Measurements from ENCODE around the gene MEX3D. TPM values are rescaled to one million over a fixed set of nuclear protein-coding genes. Genes with fewer than 3 reads are reported as not detected.

MEX3D gene
- total and polyA plus RNA-seq, 7 donors = 4.8 to 16.1 (median 10.3) TPM

DNA sequence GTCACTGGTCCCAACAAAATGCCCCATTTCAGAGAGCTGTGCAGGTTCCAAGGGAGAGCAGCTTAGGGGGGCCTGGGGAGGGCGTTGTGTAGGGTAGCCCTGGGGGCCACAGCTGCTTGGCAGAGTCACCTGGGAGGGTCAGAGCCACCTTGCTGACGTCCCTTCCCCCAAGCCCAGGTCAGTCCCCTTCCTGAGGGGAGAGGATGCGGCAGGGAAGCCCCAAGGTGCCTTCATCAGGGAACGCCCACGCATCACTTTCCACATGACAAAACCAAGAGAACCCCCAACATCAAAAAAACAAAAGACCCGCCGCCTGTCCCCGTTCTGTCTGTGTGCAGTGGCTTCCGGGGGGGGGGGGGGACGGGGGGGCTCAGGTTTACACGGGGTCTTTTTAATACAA, 42.5 kb upstream of the MEX3D start:
- Histone ChIP-seq H3K27ac (no peak overlapping the region), H3K36me3 (peaks cover 23 to 57% (median 32%) of the 10 kb centered on the region in 4 donors), H3K4me1 (peaks cover 0 to 12% (median 10%) of the 10 kb centered on the region in 4 donors), H3K27me3 (no peaks in the 10 kb centered on the region), H3K4me3 (no peak overlapping the region), H3K9me3 (no peaks in the 10 kb centered on the region)
- no peak for DNase-seq
- 77 to 80% methylated on average over 11 of the region's 11 CpGs for WGBS, 2 donors
- no peak for TF ChIP-seq POLR2A (IDR thresholded peaks at IDR 0.05)
- no peak for TF ChIP-seq POLR2AphosphoS5 (IDR thresholded peaks at IDR 0.05)
- TF ChIP-seq, protein P1, sequence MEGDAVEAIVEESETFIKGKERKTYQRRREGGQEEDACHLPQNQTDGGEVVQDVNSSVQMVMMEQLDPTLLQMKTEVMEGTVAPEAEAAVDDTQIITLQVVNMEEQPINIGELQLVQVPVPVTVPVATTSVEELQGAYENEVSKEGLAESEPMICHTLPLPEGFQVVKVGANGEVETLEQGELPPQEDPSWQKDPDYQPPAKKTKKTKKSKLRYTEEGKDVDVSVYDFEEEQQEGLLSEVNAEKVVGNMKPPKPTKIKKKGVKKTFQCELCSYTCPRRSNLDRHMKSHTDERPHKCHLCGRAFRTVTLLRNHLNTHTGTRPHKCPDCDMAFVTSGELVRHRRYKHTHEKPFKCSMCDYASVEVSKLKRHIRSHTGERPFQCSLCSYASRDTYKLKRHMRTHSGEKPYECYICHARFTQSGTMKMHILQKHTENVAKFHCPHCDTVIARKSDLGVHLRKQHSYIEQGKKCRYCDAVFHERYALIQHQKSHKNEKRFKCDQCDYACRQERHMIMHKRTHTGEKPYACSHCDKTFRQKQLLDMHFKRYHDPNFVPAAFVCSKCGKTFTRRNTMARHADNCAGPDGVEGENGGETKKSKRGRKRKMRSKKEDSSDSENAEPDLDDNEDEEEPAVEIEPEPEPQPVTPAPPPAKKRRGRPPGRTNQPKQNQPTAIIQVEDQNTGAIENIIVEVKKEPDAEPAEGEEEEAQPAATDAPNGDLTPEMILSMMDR (IDR thresholded peaks at IDR 0.05) = no peak
- TF ChIP-seq EP300 (IDR thresholded peaks at IDR 0.05) = no peak
- intact Hi-C loops (cut with DNase I) = no loop called here

DNA sequence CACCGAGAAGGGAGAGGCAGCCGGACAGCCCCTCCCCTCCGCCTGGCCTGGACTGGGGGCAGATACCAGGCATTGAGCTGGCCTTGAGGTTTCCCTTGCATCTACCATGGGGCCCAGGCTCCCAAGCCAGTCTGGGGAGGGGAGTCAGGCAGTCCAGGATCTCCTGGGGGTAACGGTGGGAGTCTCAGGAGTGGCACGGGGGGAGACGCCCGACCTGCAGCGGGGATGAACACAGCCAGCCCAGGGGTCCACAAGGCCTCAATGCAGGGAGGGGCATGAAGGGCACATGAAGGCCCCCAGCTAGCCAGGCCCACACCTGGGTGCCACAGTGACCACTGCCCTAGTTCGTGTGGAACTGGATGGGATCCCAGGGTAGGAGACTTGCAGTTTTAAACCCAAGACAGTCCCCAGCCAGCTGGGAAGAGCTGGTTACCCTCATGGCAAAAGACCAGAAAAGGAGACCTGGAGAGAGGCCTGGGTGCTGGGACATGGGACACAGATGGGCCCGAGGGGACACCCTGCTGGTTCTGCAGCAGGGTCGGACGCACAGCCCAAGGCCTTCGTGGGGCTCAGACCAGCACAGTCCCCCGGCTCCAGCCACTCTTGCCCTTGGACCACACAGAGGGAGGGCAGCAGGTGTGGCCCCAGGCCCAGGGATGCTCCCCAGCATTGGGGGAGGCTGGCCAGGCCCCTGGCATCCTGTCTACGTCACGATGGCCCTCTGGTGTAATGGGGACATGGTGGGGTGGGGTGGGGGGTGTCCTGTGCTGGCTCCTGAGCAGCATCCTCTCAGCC, 41.8 kb upstream of the MEX3D start:
- H3K36me3 ChIP-seq = peaks cover 16 to 50% (median 25%) of the 10 kb centered on the region in 4 donors
- peaks cover 0 to 11% (median 10%) of the 10 kb centered on the region in 4 donors for H3K4me1 ChIP-seq
- no peak overlapping the region for H3K27ac ChIP-seq
- no peak overlapping the region for H3K4me3 ChIP-seq
- intact Hi-C loops (cut with DNase I) = loop anchor here (5.0 kb wide), 1 partner anchor 43 kb away; the partner anchor contains the start of gene MEX3D
- H3K27me3 ChIP-seq = no peaks in the 10 kb centered on the region
- DNase-seq = no peak
- no peaks in the 10 kb centered on the region for H3K9me3 ChIP-seq
- WGBS, 2 donors = 93% methylated on average over 16 of the region's 16 CpGs
- TF ChIP-seq POLR2AphosphoS5 (IDR thresholded peaks at IDR 0.05) (no peak), POLR2A (IDR thresholded peaks at IDR 0.05) (no peak), EP300 (IDR thresholded peaks at IDR 0.05) (no peak)
- TF ChIP-seq, protein P1 (IDR thresholded peaks at IDR 0.05) = no peak

DNA sequence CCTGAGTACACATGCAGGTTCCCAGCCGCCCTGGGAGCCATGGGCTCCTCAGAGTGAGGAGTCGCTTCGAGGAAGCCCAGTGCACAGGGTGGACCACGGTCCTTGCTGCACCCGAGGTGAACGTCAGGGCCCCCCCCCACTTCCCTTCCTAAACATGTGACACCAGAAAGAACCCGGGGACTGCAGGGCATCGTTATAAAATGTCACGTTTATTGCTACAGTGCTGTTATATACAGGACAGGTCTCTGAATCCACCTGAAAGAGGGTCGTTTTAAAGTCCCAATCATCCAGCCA, 40.9 kb upstream of the MEX3D start:
- WGBS, 2 donors = 28 to 36% methylated on average over 10 of the region's 10 CpGs
- no peak for DNase-seq
- Histone ChIP-seq H3K9me3 (no peaks in the 10 kb centered on the region), H3K27me3 (no peaks in the 10 kb centered on the region), H3K36me3 (peaks cover 8 to 42% (median 18%) of the 10 kb centered on the region in 4 donors), H3K4me1 (peaks cover 0 to 19% (median 17%) of the 10 kb centered on the region in 4 donors), H3K27ac (no peak overlapping the region), H3K4me3 (no peak overlapping the region)
- intact Hi-C loops (cut with DNase I) = loop anchor here (5.0 kb wide), 1 partner anchor 42 kb away; the partner anchor contains the start of gene MEX3D
- TF ChIP-seq, protein P1 (IDR thresholded peaks at IDR 0.05) = no peak
- TF ChIP-seq EP300 (IDR thresholded peaks at IDR 0.05) = no peak
- TF ChIP-seq POLR2A (IDR thresholded peaks at IDR 0.05) = no peak
- no peak for TF ChIP-seq POLR2AphosphoS5 (IDR thresholded peaks at IDR 0.05)

DNA sequence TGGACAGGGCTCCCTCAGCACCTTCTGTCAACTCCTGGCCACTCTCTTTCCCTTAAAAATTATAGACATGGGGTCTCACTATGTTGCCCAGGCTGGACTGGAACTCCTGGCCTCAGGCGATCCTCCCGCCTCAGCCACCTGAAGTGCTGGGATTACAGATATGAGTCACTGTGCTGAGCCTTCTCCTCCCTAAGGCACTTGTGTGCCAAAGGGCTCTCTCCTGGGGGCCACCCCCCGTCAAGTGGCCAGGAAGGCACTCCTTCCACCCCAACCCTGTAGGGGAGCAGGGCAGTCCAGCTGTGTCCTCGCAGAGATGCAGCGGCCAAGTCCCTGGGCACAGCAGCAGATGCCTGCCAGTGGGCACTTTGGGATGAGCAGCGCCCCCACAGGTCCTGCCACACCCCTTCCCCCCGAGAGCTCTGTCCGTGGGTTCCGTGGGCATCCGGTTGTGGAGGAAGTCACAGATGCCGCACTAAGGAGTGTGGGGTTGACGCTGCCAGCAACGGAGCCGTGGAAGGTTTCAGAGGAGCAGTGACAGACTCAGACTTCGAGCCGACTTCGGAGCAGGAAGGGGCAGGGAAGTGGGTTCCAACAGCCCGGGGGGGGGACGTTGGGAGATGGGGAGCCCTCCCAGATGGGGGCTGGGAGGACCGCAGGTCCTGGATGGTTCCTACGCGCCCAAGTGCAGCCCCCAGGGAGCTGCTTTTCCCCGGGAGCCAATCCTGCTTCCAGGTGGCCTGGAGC, 40.4 kb upstream of the MEX3D start:
- Histone ChIP-seq H3K9me3 (no peaks in the 10 kb centered on the region), H3K36me3 (peaks cover 7 to 36% (median 16%) of the 10 kb centered on the region in 4 donors), H3K27me3 (no peaks in the 10 kb centered on the region), H3K27ac (no peak overlapping the region), H3K4me1 (peaks cover 0 to 24% (median 22%) of the 10 kb centered on the region in 4 donors), H3K4me3 (no peak overlapping the region)
- no peak for DNase-seq
- WGBS, 2 donors = 53 to 72% methylated on average over 23 of the region's 23 CpGs
- intact Hi-C loops (cut with DNase I) = loop anchor here (5.0 kb wide), 1 partner anchor 41 kb away; the partner anchor contains the start of gene MEX3D
- no peak for TF ChIP-seq POLR2A (IDR thresholded peaks at IDR 0.05)
- TF ChIP-seq, protein P1 (IDR thresholded peaks at IDR 0.05) = no peak

Data from sigmoid colon (tissue), 7 donors.